HG03439 (cell line): Measurements from ENCODE around the gene PKD2.
"Not testable (repeated sequence)": the region's sequence is repeated elsewhere in the genome, so short reads cannot be mapped to it uniquely, and the experiment has no call there.

ENCODE experiments used
- ATAC-seq: cut with Tn5 transposase; IDR thresholded peaks from one replicate; pipeline ENCODE4 v1.9.1; 2021; ENCODE audit warnings: mild to moderate bottlenecking, moderate library complexity; ENCODE audit not compliant: unreplicated experiment

The PKD2 gene

DNA sequence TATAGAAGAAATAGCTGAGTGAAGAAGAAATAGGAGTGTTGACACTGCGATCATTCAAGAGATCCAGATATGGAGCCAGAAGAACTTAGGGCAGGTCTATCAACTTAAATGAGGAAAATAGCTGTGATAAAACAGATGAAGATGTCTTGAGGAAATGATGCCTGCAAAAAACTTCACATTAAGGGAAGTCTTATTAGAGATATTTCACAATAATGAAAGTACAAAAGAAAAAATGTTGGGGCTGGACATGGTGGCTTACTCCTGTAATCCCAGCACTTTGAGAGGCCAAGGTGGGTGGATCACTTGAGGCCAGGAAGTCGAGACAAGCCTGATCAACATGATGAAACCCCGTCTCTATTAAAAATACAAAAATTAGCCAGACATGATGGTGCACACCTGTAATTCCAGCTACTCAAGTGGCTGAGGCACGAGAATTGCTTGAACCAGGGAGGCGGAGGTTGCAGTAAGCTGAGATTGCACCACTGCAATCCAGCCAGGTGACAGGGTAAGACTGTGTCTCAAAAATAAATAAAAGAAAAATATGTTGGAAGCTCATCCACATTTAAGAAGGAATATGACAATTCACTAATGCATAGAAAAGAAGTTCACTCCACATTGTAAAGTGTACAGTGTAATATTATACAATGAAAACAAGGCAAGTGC is 56.3 kb downstream of the PKD2 start:
- no peak for ATAC-seq

GRCh38 chr4:88064410-88064809 is 57.0 kb downstream of the PKD2 start:
- ATAC-seq = no peak

DNA sequence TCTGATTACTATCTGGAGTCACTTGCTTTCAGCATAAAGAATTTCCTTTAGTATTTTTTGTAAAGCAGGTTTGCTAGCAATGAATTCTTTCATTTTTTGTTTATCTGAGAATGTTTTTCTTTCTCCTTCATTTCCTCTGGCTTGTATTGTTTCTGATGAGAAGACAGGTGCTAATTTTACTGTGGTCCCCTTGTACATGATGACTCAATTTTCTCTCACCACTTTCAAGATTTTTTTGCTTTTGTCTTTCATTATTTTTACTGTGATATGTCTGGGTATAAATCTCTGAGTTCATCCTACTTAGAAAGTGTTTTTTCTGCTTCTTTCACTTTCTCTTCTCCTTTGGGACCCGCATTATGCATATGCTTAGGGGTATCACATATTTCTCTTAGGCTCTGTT is 62.6 kb downstream of the PKD2 start:
- no peak for ATAC-seq

DNA sequence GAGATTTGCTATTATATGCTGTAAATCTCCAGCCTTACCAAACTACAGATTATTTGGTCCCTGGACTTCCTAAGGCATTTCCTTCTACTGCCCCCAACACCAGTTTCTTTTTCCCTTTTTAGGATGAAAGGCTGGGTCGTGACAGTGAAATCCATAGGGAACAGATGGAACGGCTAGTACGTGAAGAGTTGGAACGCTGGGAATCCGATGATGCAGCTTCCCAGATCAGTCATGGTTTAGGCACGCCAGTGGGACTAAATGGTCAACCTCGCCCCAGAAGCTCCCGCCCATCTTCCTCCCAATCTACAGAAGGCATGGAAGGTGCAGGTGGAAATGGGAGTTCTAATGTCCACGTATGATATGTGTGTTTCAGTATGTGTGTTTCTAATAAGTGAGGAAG is 67.9 kb downstream of the PKD2 start:
- ATAC-seq = no peak

- no peak for ATAC-seq
These were observed 70.6 kb downstream of the PKD2 start for GRCh38 chr4:88077911-88078524.

DNA sequence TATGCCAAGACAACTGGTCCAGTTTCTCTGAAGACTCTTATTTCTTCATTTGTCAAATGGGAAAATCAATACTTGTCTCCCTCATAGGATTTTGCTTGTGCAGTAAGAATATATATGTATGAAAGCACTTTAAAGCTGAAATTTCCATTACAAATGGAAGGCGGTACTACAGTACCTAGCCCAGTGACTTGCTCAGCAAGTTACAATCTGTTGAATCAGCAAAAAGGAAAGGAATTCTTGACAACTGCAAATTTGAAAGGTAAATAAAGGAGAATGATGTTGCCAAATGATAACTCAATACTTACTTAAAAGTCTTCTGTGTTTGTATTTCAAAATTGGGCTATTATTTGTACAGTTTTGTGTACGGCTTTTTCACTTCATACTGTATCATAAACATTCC is 71.1 kb downstream of the PKD2 start:
- ATAC-seq = no peak

DNA sequence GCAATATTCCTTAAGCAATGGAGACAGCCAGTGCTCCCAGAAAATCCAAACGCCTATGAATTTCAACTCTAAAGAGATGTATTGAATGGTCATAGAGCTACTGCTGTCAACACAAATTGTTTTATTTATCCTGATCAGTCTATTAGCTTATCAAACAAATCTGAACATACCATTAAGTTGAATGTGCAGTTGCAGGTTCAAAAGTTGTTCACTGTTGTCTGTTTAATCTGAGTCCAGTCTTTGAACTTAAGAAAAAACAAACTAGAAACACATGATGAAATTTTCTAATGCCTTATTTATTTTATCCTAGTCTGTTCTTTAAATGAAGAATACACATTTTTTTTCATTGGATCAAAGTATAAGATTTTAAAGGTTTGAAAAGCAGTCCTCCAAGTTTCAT is 73.2 kb downstream of the PKD2 start:
- no peak for ATAC-seq

- ATAC-seq = no peak
These were observed 79.6 kb downstream of the PKD2 start for GRCh38 chr4:88087004-88087403.

GRCh38 chr4:88090898-88091297 is 83.5 kb downstream of the PKD2 start:
- ATAC-seq = no peak

- ATAC-seq = no peak
These were observed 83.9 kb downstream of the PKD2 start for GRCh38 chr4:88091378-88091777.

- ATAC-seq = no peak
These were observed 86.4 kb downstream of the PKD2 start for GRCh38 chr4:88093874-88094273.

DNA sequence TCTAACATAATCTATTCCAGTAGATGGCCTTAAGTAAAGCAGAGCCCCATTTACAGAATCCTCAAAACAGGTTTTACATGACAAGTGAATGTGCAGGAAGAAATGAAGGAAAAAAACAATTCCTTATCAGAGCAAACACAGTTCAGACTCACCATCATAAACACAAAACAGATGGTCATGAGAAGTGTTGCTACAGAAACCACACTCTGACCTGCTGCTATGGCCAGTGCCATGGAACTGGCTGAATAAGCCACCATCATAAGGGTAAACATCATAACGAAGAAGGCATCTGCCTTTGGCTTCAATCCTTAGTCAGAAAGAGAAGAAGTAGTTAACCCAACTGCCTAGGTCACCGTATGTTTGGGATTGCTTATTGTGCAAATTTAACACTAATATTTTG is 89.9 kb downstream of the PKD2 start:
- ATAC-seq = no peak

- ATAC-seq = no peak
These were observed 90.3 kb downstream of the PKD2 start for GRCh38 chr4:88097781-88098180.

- ATAC-seq = no peak
These were observed 91.7 kb downstream of the PKD2 start for GRCh38 chr4:88098993-88099752.

DNA sequence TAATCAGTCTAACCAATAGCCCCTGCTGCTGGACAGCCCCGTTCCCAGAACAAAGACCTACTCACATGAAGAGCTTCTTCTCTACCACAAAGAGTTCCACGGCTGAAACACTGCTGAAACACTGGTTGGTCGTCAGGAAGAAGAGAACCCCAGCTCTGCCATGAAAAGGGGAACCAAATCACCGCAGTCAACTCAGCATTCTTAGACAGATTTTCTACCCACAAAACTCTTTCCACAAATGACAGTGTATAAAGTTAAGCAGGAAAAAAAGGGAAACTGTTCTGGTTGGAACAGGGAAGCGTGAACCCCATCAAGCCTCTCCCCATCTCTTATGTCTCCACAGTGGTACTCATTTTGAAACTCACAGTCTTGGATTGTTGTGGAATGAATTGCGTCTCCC is 93.7 kb downstream of the PKD2 start:
- no peak for ATAC-seq

DNA sequence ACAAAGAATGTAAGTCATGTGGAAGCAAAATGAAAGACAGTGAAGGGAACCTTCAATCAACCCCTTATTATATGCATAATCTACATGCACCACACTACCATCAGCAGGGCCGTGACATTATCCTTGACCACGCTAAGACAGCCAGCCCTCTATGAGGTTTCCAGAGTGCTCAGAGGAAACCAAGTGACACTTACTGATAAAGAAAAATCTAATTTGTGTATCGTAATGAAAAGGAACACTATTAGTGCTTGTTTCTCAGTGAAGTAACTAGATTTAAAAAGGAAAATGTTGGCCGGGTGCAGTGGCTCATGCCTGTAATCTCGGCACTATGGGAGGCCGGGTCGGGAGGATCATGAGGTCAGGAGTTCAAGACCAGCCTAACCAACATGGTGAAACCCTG is 94.6 kb downstream of the PKD2 start:
- no peak for ATAC-seq

DNA sequence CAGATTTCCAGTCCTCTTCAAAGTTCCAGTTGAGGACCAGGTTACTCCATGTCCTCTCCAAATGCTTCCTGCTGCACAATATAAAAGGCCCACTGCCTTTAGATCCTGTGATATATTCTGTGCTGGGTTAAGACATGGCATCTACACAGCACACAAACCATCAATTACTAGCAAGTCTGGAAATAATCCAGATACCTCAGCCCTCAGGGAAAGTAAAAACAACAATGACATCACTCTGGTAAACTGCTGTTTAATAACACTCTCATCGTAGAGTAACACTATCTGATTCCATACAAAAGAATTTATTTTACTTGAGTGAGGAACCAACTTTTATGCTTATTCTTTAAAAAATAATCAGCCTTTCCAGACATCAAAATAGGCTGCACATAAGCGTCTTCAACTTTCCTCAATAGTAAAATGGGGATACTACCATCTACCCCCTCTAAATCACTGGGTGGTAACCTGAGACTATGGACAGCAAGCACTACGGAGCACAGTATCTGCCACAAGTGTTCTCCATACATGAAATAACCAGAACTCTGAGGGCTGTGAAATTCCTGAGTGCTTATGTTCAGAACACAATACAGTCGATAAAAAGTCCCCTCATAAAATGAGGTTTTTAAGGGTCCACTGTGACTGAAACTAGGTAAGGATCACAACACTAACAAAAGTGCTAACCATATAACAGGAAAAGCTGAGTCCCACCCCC is 97.6 kb downstream of the PKD2 start:
- no peak for ATAC-seq

DNA sequence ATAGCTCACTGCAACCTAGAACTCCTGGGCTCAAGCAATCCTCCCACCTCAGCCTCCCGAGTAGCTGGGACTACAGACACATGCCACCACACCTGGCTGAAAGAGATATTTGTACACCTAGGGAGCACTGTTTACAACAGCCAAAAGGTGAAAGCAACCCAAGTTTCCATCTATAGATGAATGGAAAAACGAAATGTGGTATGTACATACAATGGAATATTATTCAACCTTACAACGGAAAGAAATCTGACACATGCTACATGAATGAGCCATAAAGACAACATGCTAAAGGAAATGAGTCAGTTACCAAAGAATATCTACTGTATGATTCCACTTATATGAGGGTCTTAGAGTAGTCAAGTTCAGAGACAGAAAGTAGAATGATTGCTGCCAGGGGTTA is 98.8 kb downstream of the PKD2 start:
- ATAC-seq = no peak

- no peak for ATAC-seq
These were observed 100.1 kb downstream of the PKD2 start for GRCh38 chr4:88107406-88108107.

DNA sequence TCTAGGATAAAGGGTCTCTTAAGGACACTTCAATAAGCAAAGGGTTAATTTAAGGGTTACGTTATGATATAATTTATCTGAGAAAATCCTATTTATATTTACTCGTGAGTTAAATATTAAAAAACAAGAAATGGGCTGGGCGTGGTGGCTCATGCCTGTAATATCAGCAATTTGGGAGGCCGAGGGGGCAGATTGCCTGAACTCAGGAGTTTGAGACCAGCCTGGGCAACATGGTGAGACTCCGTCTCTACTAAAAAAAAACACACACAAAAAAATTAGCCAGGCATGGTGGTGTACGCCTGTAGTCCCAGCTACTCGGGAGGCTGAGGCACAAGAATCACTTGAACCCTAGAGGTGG is 100.7 kb downstream of the PKD2 start:
- not testable (repeated sequence) for ATAC-seq

DNA sequence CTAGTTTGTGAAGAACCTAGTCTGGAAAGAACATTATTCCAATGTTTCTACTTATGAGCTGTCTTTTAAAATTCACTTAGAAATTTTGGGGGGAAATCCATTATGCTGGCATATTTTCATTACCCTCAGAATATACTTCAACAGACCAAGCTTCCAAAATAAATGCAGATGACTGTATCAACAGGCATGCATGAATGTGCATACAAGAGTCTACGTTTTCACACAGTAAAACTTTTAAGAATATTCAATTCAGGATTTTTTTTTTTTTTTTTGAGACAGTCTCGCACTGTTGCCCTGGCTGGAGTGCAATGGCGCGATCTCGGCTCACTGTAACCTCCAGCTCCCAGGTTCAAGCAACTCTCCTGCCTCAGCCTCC is 101.3 kb downstream of the PKD2 start:
- no peak for ATAC-seq
